ENCODE results near the gene EIF3D. TPM values are rescaled to one million over a fixed set of nuclear protein-coding genes. Genes with fewer than 3 reads are reported as not detected.

EIF3D gene
- total and polyA plus RNA-seq, 2 of the 8 experiments (the other 6 are each of a cell fraction or from before 2014, with no cell fraction given) = 195 to 408 TPM

- no peak overlapping the region for H2BK12ac ChIP-seq (ENCODE audit: low read depth, low read length)
- H3K23me2 ChIP-seq (ENCODE audit: low read depth, low read length) = no peaks in the 10 kb centered on the region
- H2BK5ac ChIP-seq (ENCODE audit: low read depth, low read length) = no peak overlapping the region
- H3K4me2 ChIP-seq (ENCODE audit: insufficient read depth in 1 of 2, low read depth in 2 of 2, low read length in 2 of 2) = no peak overlapping the region
- no peak overlapping the region for H2AFZ ChIP-seq (ENCODE audit: low read length)
- H3K4me1 ChIP-seq (replicated peaks in 1 of 4; ENCODE audit: control insufficient read depth in 3 of 4, insufficient read depth in 4 of 4, low read length in 3 of 4) = no peaks in the 10 kb centered on the region
- DNase-seq (ENCODE audit: low read depth in 1 of 2, low spot score in 2 of 2) (no peak), FAIRE-seq (no peak)
- no peak overlapping the region for H3K18ac ChIP-seq (ENCODE audit: extremely low read depth, low read length)
- no peak overlapping the region for H4K8ac ChIP-seq (ENCODE audit: extremely low read depth, insufficient read depth, low read length)
- H2AK5ac ChIP-seq (ENCODE audit: low read depth, low read length) = no peak overlapping the region
- TF ChIP-seq SIRT6 (IDR thresholded peaks at IDR 0.05; ENCODE audit: low read length) (no peak), SP2 (IDR thresholded peaks at IDR 0.05; ENCODE audit: low read length) (no peak), CHD1 (IDR thresholded peaks at IDR 0.05; ENCODE audit: low read depth, low read length) (no peak), NANOG (IDR thresholded peaks at IDR 0.05; ENCODE audit: insufficient read depth, low read depth, low read length, poor library complexity, severe bottlenecking) (no peak), HDAC2 (IDR thresholded peaks at IDR 0.05; ENCODE audit: borderline replicate concordance in 1 of 2, low read depth in 2 of 2, low read length in 2 of 2) (no peak), TAF1 (IDR thresholded peaks at IDR 0.05; ENCODE audit: low read depth, low read length) (no peak), SUZ12 (IDR thresholded peaks at IDR 0.05; ENCODE audit: low read length) (no peak), RFX5 (IDR thresholded peaks at IDR 0.05; ENCODE audit: borderline replicate concordance, low read depth, low read length) (no peak), ZNF274 (IDR thresholded peaks at IDR 0.05; ENCODE audit: borderline replicate concordance, extremely low read depth, low read length) (no peak), BRCA1 (IDR thresholded peaks at IDR 0.05; ENCODE audit: low read depth, low read length) (no peak), EGR1 (IDR thresholded peaks at IDR 0.05; ENCODE audit: borderline replicate concordance, low read depth, low read length) (no peak)
- TF ChIP-seq, protein P1, sequence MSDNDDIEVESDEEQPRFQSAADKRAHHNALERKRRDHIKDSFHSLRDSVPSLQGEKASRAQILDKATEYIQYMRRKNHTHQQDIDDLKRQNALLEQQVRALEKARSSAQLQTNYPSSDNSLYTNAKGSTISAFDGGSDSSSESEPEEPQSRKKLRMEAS (IDR thresholded peaks at IDR 0.05) = no peak
- no peak overlapping the region for H3K9ac ChIP-seq (replicated peaks in 1 of 4; ENCODE audit: extremely low read depth in 1 of 4, low read depth in 3 of 4, low read length in 3 of 4)
- no peak overlapping the region for H2BK15ac ChIP-seq (ENCODE audit: low read length)
- peaks cover 56 to 76% (median 70%) of the 10 kb centered on the region in 4 experiments for H3K36me3 ChIP-seq (ENCODE audit: control insufficient read depth in 2 of 4, insufficient read depth in 4 of 4, low read length in 3 of 4)
- no peak overlapping the region for H2BK120ac ChIP-seq (replicated peaks; ENCODE audit: low read depth, low read length)
- H4K91ac ChIP-seq (replicated peaks; ENCODE audit: insufficient read length, low read length) = no peak overlapping the region
- H3K79me1 ChIP-seq (ENCODE audit: low read depth, low read length) = no peaks in the 10 kb centered on the region; the same call in 1 of the 2 replicates
- H3K4me3 ChIP-seq (ENCODE audit: extremely low read depth in 1 of 4, insufficient read depth in 2 of 4, low read depth in 3 of 4, low read length in 4 of 4) = no peak overlapping the region
- 0 out of 7 replicates have a peak, but pooled peaks cover 0 to 4% (median 1%) of the 10 kb centered on the region in 4 experiments for H3K27me3 ChIP-seq (replicated peaks in 1 of 4; ENCODE audit: control insufficient read depth in 3 of 4, extremely low read depth in 1 of 4, insufficient read depth in 3 of 4, low read length in 3 of 4)
- H4K5ac ChIP-seq (ENCODE audit: insufficient read length, low read depth, low read length) = no peak overlapping the region
- no peak overlapping the region for H3K56ac ChIP-seq (replicated peaks; ENCODE audit: insufficient read length, low read depth, low read length)
- H3K23ac ChIP-seq (ENCODE audit: insufficient read length) = no peak overlapping the region
- no peak overlapping the region for H3K4ac ChIP-seq (replicated peaks; ENCODE audit: insufficient read length, low read depth, low read length)
- no peaks in the 10 kb centered on the region for H3K9me3 ChIP-seq (ENCODE audit: insufficient read depth in 2 of 2, low read depth in 1 of 2, low read length in 1 of 2)
- ChIA-PET POLR2A (ENCODE audit: partially characterized antibody) (interaction anchor here (1.1 to 8.8 kb wide), 4 partner anchors 10 to 31 kb away, joined by 3 to 92 read pairs (median 3); partner anchors contain the start of gene TXN2), CTCF (ENCODE audit: partially characterized antibody) (interaction anchor here (1.6 to 5.6 kb wide), 4 partner anchors 10 to 219 kb away, joined by 5 to 63 read pairs (median 10); no protein-coding TSS in a partner anchor)
- no peaks in the 10 kb centered on the region for H3K79me2 ChIP-seq (ENCODE audit: control insufficient read depth in 1 of 2, insufficient read depth in 2 of 2, low read length in 2 of 2)
- no peak overlapping the region for H3K14ac ChIP-seq (ENCODE audit: insufficient read length)
- 95% methylated on average over 4 of the region's 4 CpGs; no CpG with 5 or more reads in 1 of the 2 experiments for WGBS, 2 experiments (ENCODE audit: extremely low coverage in 1 of 2, insufficient coverage in 1 of 2, insufficient read length in 1 of 2, insufficient replicate concordance in 2 of 2, low coverage in 1 of 2, low lambda C conversion rate in 2 of 2, missing lambda C conversion rate in 1 of 2)
- no peak overlapping the region for H3K27ac ChIP-seq (ENCODE audit: low read depth, low read length)
- H2BK20ac ChIP-seq (ENCODE audit: low read length) = no peak overlapping the region
- peaks cover 3 to 22% of the 10 kb centered on the region in 2 experiments for H4K20me1 ChIP-seq (replicated peaks in 1 of 2; ENCODE audit: control insufficient read depth in 1 of 2, insufficient read depth in 2 of 2, low read length in 2 of 2)
Measured at GRCh38 chr22:36512991-36513390, 16.0 kb downstream of the EIF3D start.
